Measurements from ENCODE around the gene ABCF2.

The ABCF2 gene

DNA sequence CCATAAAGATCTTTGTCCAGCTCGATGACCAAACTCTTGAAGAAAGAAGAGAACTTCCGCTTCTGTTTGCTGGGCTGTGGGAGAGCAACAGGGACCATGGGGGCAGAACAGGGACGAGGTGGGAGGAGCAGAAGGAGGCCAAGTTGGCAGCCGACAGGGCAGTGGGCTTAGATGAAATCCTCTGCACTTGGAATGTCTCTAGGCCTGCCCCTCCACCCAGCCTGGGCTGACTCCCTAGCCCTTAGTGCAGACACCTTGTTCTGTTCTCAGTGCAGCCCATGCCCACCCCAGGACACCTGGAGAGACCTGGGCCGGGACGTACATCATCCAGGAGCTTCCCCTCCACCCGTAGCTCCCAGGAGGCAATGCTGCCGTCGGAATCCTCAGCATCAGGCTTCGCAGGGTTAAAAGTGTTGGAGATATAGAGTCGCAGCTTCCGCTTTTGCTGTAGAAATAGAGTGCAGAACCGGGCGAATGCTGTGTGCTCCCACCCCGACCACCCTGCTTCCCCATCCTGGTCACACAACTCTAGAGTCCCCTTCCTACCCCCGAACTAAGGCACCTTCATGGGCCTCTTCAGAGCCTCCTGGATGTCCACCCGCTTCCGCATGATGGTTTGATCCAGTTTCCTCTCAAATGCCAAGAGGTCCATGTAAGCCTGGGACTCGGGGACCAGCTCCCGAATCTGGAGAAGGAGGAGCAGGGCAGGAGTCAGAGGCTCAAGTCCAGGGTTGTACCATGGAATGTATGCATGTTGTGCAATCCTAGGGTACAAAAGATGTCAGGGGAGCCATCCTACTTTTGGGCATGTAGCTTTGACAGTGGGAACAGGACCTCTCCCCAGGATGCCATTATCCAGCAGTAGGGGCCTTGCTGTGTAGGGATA lies 15.4 kb upstream of the ABCF2 start:
- FAIRE-seq: no peak
- DNase-seq (ENCODE audit: insufficient read length, low spot score): no peak

GRCh38 chr7:151241755-151242096 lies 14.7 kb upstream of the ABCF2 start:
- FAIRE-seq: no peak
- no peak for DNase-seq (ENCODE audit: insufficient read length, low spot score)

GRCh38 chr7:151240942-151241754 lies 14.1 kb upstream of the ABCF2 start:
- no peak for FAIRE-seq

DNA sequence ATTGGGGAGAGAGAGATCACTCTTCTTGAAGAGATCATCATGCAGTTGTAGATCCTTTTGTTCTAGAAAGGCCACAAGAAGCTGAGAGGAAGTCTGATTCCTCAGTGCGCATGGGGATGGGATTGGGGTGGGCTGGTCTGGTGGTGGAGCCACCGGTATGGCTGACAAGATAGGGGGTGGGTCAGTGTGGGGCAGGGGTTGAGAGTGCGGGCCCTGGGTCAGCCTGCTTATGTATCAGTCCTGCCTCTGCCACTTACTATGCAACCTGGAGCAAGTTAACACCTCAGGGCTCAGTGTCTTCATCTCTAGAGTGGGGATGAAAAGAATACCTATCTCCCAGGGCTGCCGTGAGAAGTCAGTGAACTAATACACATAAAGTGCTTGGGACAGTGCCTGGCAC lies 13.5 kb upstream of the ABCF2 start:
- FAIRE-seq (no peak), DNase-seq (ENCODE audit: insufficient read length, low spot score) (no peak)

More at GRCh38 chr7:151240942-151241754, 14.1 kb upstream of the ABCF2 start:
- no peak for DNase-seq (ENCODE audit: insufficient read length, low spot score)

- FAIRE-seq: no peak
- no peak for DNase-seq (ENCODE audit: insufficient read length, low spot score)
Observed at GRCh38 chr7:151239837-151240459, 12.9 kb upstream of the ABCF2 start.

- FAIRE-seq (no peak), DNase-seq (ENCODE audit: insufficient read length, low spot score) (no peak)
Observed at GRCh38 chr7:151238924-151239836, 12.2 kb upstream of the ABCF2 start.

GRCh38 chr7:151238190-151238810 lies 11.3 kb upstream of the ABCF2 start:
- DNase-seq (ENCODE audit: insufficient read length, low spot score) (no peak), FAIRE-seq (no peak)

DNA sequence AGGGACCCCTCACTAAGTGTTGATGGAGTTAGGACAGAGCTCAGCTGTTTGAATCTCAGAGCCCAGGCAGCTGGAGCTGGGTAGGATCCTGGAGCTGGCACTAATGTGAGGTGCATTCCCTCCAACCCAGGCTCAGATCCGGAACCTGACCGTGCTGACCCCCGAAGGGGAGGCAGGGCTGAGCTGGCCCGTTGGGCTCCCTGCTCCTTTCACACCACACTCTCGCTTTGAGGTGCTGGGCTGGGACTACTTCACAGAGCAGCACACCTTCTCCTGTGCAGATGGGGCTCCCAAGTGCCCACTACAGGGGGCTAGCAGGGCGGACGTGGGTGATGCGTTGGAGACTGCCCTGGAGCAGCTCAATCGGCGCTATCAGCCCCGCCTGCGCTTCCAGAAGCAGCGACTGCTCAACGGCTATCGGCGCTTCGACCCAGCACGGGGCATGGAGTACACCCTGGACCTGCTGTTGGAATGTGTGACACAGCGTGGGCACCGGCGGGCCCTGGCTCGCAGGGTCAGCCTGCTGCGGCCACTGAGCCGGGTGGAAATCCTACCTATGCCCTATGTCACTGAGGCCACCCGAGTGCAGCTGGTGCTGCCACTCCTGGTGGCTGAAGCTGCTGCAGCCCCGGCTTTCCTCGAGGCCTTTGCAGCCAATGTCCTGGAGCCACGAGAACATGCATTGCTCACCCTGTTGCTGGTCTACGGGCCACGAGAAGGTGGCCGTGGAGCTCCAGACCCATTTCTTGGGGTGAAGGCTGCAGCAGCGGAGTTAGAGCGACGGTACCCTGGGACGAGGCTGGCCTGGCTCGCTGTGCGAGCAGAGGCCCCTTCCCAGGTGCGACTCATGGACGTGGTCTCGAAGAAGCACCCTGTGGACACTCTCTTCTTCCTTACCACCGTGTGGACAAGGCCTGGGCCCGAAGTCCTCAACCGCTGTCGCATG lies 10.5 kb upstream of the ABCF2 start:
- FAIRE-seq: no peak

GRCh38 chr7:151236406-151236805 lies 9.4 kb upstream of the ABCF2 start:
- FAIRE-seq: no peak
- DNase-seq (ENCODE audit: insufficient read length, low spot score): no peak

More for the DNA sequence above, 10.5 kb upstream of the ABCF2 start:
- DNase-seq (ENCODE audit: insufficient read length, low spot score): no peak

- FAIRE-seq: no peak
Observed at GRCh38 chr7:151235091-151235787, 8.2 kb upstream of the ABCF2 start.

DNA sequence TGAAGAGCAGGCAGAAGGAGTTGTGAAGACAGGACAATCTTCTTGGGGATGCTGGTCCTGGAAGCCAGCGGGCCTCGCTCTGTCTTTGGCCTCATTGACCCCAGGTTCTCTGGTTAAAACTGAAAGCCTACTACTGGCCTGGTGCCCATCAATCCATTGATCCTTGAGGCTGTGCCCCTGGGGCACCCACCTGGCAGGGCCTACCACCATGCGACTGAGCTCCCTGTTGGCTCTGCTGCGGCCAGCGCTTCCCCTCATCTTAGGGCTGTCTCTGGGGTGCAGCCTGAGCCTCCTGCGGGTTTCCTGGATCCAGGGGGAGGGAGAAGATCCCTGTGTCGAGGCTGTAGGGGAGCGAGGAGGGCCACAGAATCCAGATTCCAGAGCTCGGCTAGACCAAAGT lies 6.8 kb upstream of the ABCF2 start:
- no peak for DNase-seq (ENCODE audit: insufficient read length, low spot score)
- FAIRE-seq: no peak

More at GRCh38 chr7:151235091-151235787, 8.2 kb upstream of the ABCF2 start:
- DNase-seq (ENCODE audit: insufficient read length, low spot score): no peak

GRCh38 chr7:151232917-151233701 lies 6.1 kb upstream of the ABCF2 start:
- no peak for FAIRE-seq
- no peak for DNase-seq (ENCODE audit: insufficient read length, low spot score)

GRCh38 chr7:151232091-151232916 lies 5.3 kb upstream of the ABCF2 start, which contains the start of gene CHPF2:
Gene CHPF2, plus strand, starts transcription at chr7:151232483. Its CDS starts 1,529 bp downstream, at chr7:151234012.
- FAIRE-seq (peak; percentile 68), DNase-seq (ENCODE audit: insufficient read length, low spot score) (peak; percentile 96)

GRCh38 chr7:151231080-151231479 lies 4.1 kb upstream of the ABCF2 start:
- no peak for FAIRE-seq
- DNase-seq (ENCODE audit: insufficient read length, low spot score): no peak

- DNase-seq (ENCODE audit: insufficient read length, low spot score): no peak
- FAIRE-seq: no peak
Observed at GRCh38 chr7:151229249-151229648, 2.2 kb upstream of the ABCF2 start.
